ENCODE results near the gene CFAP53.

Gene CFAP53, protein sequence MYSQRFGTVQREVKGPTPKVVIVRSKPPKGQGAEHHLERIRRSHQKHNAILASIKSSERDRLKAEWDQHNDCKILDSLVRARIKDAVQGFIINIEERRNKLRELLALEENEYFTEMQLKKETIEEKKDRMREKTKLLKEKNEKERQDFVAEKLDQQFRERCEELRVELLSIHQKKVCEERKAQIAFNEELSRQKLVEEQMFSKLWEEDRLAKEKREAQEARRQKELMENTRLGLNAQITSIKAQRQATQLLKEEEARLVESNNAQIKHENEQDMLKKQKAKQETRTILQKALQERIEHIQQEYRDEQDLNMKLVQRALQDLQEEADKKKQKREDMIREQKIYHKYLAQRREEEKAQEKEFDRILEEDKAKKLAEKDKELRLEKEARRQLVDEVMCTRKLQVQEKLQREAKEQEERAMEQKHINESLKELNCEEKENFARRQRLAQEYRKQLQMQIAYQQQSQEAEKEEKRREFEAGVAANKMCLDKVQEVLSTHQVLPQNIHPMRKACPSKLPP

DNA sequence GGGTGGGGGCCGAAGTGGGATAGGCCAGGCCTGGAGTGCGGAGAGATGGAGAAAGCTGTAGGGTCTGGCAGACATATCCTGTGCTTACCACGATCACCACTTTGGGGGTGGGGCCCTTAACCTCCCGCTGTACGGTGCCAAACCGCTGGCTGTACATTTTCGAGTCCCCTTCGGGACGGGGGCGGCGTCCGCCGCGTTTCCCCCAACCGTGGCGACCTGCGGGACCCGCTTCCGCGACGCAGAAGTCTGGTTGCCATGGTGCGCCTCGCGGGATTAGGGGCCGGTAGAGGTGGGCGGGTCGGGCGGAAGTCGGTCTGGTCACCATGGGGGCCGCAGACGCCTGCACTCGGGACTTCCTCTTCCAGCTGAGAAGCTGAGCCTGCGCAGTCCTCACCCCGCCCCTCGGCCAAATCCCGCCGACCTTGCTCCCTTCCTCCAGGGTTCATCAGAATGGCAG, at the start of gene CFAP53:
TSS of gene CFAP53 (minus strand) at position 248 of the 457 bp plus-strand sequence. CDS start at position 157, 91 bp downstream.
- Mint-ChIP-seq H3K4me1 (peaks cover 6% of the 10 kb centered on the region), H3K9me3 (no peaks in the 10 kb centered on the region), H3K4me3 (peak within 1 kb of the TSS; percentile 93), H3K36me3 (ENCODE audit: low read depth) (peaks cover 38% of the 10 kb centered on the region), H3K27me3 (ENCODE audit: low read depth, poor library complexity) (peaks cover 33% of the 10 kb centered on the region), H3K27ac (peak within 1 kb of the TSS; percentile 88)
- TF ChIP-seq, protein P1, sequence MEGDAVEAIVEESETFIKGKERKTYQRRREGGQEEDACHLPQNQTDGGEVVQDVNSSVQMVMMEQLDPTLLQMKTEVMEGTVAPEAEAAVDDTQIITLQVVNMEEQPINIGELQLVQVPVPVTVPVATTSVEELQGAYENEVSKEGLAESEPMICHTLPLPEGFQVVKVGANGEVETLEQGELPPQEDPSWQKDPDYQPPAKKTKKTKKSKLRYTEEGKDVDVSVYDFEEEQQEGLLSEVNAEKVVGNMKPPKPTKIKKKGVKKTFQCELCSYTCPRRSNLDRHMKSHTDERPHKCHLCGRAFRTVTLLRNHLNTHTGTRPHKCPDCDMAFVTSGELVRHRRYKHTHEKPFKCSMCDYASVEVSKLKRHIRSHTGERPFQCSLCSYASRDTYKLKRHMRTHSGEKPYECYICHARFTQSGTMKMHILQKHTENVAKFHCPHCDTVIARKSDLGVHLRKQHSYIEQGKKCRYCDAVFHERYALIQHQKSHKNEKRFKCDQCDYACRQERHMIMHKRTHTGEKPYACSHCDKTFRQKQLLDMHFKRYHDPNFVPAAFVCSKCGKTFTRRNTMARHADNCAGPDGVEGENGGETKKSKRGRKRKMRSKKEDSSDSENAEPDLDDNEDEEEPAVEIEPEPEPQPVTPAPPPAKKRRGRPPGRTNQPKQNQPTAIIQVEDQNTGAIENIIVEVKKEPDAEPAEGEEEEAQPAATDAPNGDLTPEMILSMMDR (IDR thresholded peaks at IDR 0.05): no peak
- peak; percentile 92 for DNase-seq

DNA sequence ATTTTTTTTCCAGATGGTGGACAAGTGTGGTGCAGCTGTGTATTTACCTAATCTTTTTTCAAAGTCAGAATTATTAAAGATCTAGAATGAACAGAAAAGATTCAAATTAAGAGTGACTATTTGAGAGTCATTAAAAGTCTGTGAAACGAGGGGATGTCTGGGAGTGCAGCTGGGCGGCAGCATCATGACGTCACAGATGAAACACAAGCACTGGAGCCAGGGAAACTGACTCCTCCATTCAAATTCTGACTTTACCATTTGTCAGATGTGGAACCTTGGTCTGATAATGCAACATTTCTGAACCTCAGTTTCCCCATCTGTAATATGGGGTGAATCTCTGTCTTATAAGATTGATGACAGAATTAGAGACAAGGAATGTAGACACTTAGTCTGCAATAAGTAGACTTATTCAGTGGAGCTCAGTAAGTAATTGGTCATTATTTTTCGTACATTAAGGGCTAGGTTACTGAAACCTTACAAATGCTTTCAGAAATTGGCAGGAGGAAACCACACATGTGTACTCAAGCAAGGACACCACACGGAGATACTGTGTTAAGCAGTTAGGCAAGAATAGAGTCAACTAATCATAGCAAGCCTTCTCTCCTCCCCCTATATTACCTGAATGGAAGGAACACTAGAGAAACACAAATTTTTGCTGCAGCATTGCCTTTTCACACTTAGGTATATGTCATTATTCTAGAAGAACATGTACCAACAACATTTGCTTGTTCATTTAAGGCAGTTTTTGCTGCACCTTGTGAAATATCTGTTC, 49.0 kb upstream of the CFAP53 start:
- TF ChIP-seq, protein P1 (IDR thresholded peaks at IDR 0.05): no peak
- H3K27me3 Mint-ChIP-seq (ENCODE audit: low read depth, poor library complexity): peaks cover 4% of the 10 kb centered on the region

DNA sequence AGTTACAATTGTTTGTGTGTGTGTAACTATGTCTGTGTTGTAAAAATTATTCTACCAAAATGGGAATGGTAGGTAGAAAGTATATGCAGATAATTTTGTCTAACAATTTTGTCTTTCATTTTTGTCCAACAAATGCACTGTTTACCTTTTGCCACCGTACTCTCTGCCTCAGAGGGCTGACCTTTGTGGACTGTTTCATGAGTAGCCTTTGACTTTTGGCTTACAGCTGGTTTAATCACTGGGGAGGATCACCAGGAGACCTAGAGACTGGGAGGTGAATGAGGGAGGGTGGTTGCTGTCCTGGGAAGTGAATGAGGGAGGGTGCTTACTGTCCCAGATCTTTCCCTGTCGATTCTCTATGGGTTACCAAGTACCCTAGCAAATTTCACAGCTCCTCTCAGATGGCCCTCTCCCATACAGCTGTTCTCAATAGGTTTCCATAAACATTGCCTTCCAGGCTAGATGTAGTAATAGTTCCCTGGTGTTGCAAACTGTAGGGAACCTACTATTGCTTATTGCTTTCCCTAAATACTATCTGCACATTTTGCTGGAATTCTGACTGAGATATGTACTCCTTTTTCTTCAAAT, 47.7 kb upstream of the CFAP53 start:
- Mint-ChIP-seq H3K4me1 (no peaks in the 10 kb centered on the region), H3K27me3 (ENCODE audit: low read depth, poor library complexity) (peaks cover 4% of the 10 kb centered on the region), H3K36me3 (ENCODE audit: low read depth) (no peaks in the 10 kb centered on the region), H3K9me3 (peaks cover 4% of the 10 kb centered on the region), H3K27ac (no peak overlapping the region), H3K4me3 (no peak overlapping the region)
- TF ChIP-seq, protein P1 (IDR thresholded peaks at IDR 0.05): no peak
- DNase-seq: no peak

More for the DNA sequence above, 49.0 kb upstream of the CFAP53 start:
- Mint-ChIP-seq H3K27ac (no peak overlapping the region), H3K36me3 (ENCODE audit: low read depth) (no peaks in the 10 kb centered on the region), H3K4me1 (no peaks in the 10 kb centered on the region), H3K4me3 (no peak overlapping the region), H3K9me3 (no peaks in the 10 kb centered on the region)
- no peak for DNase-seq

DNA sequence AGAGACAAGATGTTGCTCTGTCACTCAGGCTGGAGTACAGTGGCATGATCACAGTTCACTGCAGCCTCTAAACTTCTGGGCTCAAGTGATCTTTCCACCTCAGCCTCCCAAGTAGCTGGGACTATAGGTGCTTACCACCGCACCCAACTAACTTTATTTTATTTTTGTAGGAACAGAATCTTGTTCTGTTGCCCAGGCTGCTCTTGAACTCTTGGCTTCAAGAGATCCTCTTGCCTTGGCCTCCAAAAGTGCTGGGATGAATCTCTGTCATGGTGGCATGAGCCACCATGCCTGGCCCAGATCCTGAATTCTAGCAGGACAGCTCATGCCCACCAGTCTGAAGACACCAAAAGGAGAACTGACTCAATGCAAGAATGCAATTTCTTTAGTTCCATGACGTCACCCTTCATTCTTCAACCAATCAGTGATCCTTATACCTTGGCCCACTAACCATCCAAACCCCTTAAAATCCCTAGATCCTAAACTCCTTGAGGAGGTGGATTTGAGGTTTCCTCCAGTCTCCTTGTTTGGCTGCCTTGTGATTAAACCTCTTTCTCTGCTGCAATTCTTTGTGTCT, 46.8 kb upstream of the CFAP53 start:
- H3K4me3 Mint-ChIP-seq: no peak overlapping the region
- TF ChIP-seq, protein P1 (IDR thresholded peaks at IDR 0.05): no peak
- peaks cover 7% of the 10 kb centered on the region for H3K27me3 Mint-ChIP-seq (ENCODE audit: low read depth, poor library complexity)
- DNase-seq: no peak
- peaks cover 9% of the 10 kb centered on the region for H3K9me3 Mint-ChIP-seq
- no peaks in the 10 kb centered on the region for H3K4me1 Mint-ChIP-seq
- no peaks in the 10 kb centered on the region for H3K36me3 Mint-ChIP-seq (ENCODE audit: low read depth)
- H3K27ac Mint-ChIP-seq: no peak overlapping the region

DNA sequence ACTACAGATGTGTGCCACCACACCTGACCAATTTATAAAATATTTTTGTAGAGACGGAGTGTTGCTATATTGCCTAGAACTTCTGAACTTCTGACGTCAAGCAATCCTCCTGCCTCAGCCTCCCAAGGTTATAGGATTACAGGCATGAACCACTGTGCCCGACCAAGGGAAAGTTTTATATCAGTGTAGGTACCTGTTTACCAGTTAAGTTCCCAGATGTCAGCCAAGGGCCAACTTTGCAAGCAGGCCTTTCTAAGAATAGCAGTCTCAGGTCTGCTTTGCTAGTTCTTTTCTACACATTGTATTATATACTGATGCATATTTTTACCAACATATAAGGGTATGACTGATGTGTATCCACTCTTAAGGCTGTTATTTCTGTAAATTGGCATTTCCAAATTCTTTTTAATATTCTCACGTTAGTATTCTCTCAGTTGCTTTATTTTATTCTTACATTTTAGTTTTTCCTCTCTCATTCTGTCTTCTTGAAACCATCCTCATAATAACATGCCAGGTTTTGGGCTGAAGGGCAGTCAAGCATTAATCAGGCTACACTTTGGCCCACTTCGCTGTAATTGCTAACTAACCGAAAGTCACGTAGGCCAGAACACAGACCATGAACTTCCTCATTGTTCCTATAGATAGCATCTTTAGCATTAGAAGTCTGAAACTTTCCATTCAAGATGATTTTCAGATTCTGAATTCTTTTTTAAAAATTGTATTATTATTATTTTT, 46.2 kb upstream of the CFAP53 start:
- TF ChIP-seq, protein P1 (IDR thresholded peaks at IDR 0.05): no peak
- Mint-ChIP-seq H3K27me3 (ENCODE audit: low read depth, poor library complexity) (peaks cover 7% of the 10 kb centered on the region), H3K36me3 (ENCODE audit: low read depth) (no peaks in the 10 kb centered on the region), H3K9me3 (peaks cover 9% of the 10 kb centered on the region), H3K4me1 (peaks cover 5% of the 10 kb centered on the region), H3K27ac (no peak overlapping the region), H3K4me3 (no peak overlapping the region)
- DNase-seq: no peak
